KMS-11 (cell line): ENCODE data around the gene MRPS18C.
"Not testable (repeated sequence)": the region's sequence is repeated elsewhere in the genome, so short reads cannot be mapped to it uniquely, and the experiment has no call there.

Source experiments
- H2AFZ ChIP-seq: fragments of 200-600 bp; sonication (generic); 2 replicates; pipeline ENCODE4 v1.6.1; 2016; ENCODE audit warnings: antibody characterized with exemption, mixed run types, low read depth
- H3K27ac ChIP-seq: fragments of 200-600 bp; sonication (generic); 2 replicates; pipeline ENCODE4 v1.6.1; 2016; ENCODE audit warnings: mild to moderate bottlenecking, mixed run types
- H3K27me3 ChIP-seq: fragments of 200-600 bp; sonication (generic); 2 replicates; pipeline ENCODE4 v1.6.1; 2017; ENCODE audit warnings: mild to moderate bottlenecking, low read depth, mixed run types, moderate library complexity; ENCODE audit not compliant: insufficient read depth
- H3K36me3 ChIP-seq: fragments of 200-600 bp; sonication (generic); 2 replicates; pipeline ENCODE4 v1.6.1; 2017; ENCODE audit warnings: mild to moderate bottlenecking, mixed run types; ENCODE audit not compliant: insufficient read depth
- H3K4me1 ChIP-seq: fragments of 200-600 bp; sonication (generic); 2 replicates; pipeline ENCODE4 v1.6.1; 2016; ENCODE audit warnings: mild to moderate bottlenecking, low read depth, mixed run types; ENCODE audit not compliant: poor library complexity, severe bottlenecking
- H3K4me2 ChIP-seq: fragments of 200-600 bp; sonication (generic); 2 replicates; pipeline ENCODE4 v1.7.0; 2016; ENCODE audit warnings: mild to moderate bottlenecking, mixed run types
- H3K4me3 ChIP-seq: fragments of 200-600 bp; sonication (generic); IDR thresholded peaks from 2 replicates; pipeline ENCODE4 v1.6.1; 2017; ENCODE audit warnings: low read depth, low read length, mixed read lengths; ENCODE audit not compliant: insufficient read depth
- H3K79me2 ChIP-seq: fragments of 200-600 bp; sonication (generic); 2 replicates; pipeline ENCODE4 v1.6.1; 2016; ENCODE audit warnings: low read depth, mixed run types; ENCODE audit not compliant: insufficient read depth
- H3K9ac ChIP-seq: fragments of 200-600 bp; sonication (generic); 2 replicates; pipeline ENCODE4 v1.6.1; 2016; ENCODE audit warnings: mild to moderate bottlenecking, mixed run types
- H4K20me1 ChIP-seq: fragments of 200-600 bp; sonication (generic); 2 replicates; pipeline ENCODE4 v1.6.1; 2016; ENCODE audit warnings: mild to moderate bottlenecking, mixed run types; ENCODE audit not compliant: insufficient read depth
- CTCF ChIP-seq: fragments of 200-600 bp; sonication (generic); conservative IDR thresholded peaks from 2 replicates; pipeline ENCODE4 v1.6.1; 2017; ENCODE audit warnings: low read depth, mild to moderate bottlenecking, antibody characterized with exemption, low read length, moderate library complexity, mixed read lengths

Gene MRPS18C

GRCh38 chr4:83509156-83509585, 53.3 kb downstream of the MRPS18C start:
- H2AFZ ChIP-seq: peak overlapping the region; percentile 56
- not testable (repeated sequence) for H3K4me2 ChIP-seq, H3K4me1 ChIP-seq, H3K27me3 ChIP-seq, H3K79me2 ChIP-seq, H3K9ac ChIP-seq, H3K4me3 ChIP-seq, H3K27ac ChIP-seq, H3K36me3 ChIP-seq, H4K20me1 ChIP-seq
- peak; percentile 94 for TF ChIP-seq CTCF

- Histone ChIP-seq H3K36me3 (no peaks in the 10 kb centered on the region), H3K79me2 (no peaks in the 10 kb centered on the region), H3K4me3 (no peak overlapping the region), H2AFZ (0 out of 2 replicates have a peak overlapping the region, but pooled peaks have one; percentile 24), H3K4me1 (no peaks in the 10 kb centered on the region), H3K27me3 (no peaks in the 10 kb centered on the region), H3K27ac (no peak overlapping the region), H4K20me1 (no peaks in the 10 kb centered on the region), H3K9ac (no peak overlapping the region), H3K4me2 (no peak overlapping the region)
- TF ChIP-seq CTCF: no peak
These were observed 54.6 kb downstream of the MRPS18C start for GRCh38 chr4:83510442-83510841.
